Stimulated activated CD4-positive, alpha-beta T cell treated with anti-CD3 and anti-CD28 coated beads, Interleukin-4, amount 100 ng/mL, for 48 hours (primary cell): ENCODE data around the gene CCDC185.
"Not testable (repeated sequence)": the region's sequence is repeated elsewhere in the genome, so short reads cannot be mapped to it uniquely, and the experiment has no call there.

Source experiments
- DNase-seq, 2 donors: peaks; one replicate each; pipeline ENCODE4 v3.0.0-alpha.2; 2020; ENCODE audit warnings: low read depth in 2 of 2

Gene CCDC185

DNA sequence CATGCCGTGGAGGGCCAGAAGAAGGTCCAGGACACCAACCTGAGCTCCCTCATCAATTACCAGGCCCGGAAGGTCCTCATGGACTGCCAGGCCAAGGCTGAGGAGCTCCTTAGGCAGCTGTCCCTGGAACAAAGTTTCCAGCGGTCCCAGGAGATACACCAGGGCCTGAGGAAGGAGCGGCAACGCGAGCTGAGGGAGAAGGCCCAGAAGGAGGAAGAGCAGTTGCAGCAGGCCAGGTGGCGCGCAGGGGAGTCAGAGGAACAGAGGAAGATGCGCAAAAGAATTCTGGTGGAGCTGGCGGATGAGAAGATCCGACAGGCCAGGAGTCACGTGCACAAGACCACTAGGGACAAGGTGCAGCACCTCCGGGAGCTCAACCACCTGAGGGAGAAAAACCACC is 1.5 kb downstream of the CCDC185 start:
- DNase-seq: no peak

DNA sequence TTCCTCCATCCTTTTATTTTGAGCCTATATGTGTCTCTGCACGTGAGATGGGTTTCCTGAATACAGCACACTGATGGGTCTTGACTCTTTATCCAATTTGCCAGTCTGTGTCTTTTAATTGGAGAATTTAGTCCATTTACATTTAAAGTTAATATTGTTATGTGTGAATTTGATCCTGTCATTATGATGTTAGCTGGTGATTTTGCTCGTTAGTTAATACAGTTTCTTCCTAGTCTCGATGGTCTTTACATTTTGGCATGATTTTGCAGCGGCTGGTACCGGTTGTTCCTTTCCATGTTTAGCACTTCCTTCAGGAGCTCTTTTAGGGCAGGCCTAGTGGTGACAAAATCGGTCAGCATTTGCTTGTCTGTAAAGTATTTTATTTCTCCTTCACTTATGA is 6.2 kb downstream of the CCDC185 start:
- DNase-seq: not testable (repeated sequence)

DNA sequence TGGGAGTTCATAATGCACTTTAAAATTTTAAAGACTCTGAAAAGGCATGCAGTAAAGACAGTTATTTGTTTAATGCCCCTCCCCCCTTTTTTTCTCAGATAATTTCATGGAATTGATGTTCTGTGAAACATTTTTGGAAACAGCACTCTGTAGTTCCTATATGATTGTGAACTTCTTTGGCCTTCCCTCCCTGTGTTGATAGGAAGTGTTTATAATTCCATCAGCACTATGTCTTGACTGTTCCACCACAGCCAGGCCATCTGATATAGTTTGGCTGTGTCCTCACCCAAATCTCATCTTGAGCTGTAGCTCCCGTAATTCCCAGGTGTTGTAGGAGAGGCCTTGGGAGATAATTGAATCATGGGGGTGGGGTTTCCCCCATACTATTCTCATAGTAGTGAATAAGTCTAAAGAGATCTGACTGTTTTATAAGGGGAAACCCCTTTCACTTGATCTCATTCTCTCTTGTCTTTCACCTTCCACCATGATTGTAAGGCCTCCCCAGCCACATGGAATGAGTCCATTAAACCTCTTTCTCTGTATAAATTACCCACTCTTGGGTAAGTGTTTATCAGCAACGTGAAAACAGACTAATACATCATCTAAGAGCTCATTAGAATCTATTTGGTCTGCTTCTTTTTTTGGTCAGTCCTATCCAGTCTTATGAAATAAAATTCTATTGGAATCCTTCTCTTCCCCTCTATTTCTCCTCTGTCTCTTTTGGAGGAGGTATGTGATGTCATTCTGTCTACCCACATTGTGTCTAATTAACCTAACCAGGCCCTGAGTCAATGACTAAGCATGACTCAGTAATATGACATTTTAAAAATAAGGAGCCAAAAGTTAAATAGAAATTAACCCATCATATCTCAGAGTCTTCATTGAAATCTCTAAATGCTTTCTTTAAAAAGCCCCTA is 8.9 kb downstream of the CCDC185 start:
- no peak for DNase-seq

DNA sequence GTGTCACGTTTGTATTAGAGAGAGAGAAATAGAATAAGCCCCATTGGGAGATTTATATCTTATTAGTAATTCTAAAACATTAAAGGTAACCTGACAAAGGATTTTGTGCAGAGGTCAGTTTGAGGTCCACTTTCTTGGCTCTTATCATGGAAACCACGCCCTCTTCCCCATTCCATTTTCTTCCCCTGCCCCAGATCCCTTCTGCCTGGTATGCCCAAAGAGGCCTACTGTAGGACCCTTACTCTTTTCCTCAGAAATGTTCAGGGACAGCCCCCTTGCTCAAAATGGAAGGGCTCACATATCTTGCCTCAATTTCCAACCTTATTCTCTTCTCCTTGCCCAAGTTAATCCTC is 9.6 kb downstream of the CCDC185 start:
- no peak for DNase-seq

DNA sequence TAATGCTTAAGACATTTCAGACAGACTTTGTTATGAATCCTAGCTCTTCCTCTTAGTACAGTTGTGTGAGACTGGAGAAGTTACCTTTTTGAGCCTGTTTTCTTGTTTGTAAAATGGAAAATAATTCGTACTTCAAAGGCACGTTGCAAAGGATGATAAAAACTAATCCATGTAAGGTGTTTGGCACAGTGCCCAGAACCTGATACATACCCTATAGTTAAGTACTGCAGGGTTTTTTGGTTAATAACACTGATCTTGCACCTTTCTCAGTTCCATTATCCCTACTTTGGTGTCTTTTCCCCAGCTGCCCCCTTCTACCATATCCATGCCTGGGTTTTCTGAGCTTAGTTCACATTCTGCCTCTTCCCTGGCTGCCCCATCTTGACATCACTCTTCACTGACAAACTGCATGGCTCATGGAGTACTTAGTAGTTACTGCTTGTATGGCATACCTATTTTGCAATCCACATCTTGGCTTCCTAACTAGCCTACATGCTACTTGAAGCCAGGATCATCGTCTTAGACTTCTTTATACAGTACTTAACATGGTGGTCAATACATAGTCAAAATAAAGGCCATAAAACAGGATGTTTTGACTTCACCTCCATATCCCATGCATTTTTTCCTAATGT is 10.1 kb downstream of the CCDC185 start:
- no peak for DNase-seq

DNA sequence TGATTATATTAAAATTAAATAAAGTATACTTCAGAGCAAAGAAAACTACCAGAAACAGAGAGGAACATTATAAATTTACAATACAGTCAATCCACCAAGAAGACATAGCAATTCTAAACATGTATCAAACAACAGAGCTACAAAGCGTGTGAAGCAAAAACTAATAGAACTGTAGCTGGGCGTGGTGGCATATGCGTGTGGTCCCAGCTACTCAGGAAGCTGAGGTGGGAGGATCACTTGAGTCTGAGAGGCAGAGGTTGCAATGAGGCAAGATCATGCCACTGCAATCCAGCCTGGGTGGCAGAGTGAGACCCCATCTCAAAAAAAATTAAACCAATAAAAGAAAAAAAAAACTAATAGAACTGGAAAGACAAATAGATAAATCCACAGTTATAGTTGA is 12.3 kb downstream of the CCDC185 start:
- no peak for DNase-seq

DNA sequence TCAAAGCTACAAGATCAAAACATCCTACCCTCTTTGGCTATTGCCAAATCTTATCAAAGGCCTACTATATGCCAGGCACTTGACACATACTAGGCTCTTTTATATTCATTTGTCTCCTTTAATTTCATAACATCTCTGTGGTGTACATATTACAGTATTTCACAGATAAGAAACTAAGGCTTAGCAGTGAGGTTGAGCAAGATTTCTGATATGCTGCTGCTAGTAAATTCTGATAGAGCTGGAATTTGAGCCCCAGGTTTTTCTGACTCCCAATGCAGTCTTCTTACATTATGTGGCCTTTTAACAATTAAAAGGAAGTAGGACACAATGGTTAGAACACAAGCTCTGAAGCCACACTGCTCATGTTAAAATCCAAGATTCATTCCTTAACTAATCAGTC is 16.8 kb downstream of the CCDC185 start:
- DNase-seq: no peak

DNA sequence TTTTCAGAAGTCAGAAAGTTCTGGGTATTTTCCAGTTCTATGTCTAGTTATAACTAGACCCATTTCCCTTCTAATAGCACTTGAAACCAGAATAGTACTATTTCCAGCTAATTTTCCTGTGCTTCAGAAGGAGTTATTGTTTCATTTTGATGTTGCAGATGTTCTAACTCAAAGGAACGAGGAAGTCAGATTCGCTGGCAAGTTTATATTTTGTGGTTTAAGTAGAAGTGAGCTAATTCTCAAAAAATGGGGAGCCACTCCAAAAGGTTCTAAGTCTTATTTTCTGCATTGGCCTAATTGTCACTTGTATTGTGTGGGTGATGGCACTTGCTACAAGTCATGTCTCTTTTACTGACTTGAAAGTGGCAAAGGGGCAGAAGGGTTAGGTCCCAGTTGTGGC is 18.1 kb downstream of the CCDC185 start:
- DNase-seq: no peak

DNA sequence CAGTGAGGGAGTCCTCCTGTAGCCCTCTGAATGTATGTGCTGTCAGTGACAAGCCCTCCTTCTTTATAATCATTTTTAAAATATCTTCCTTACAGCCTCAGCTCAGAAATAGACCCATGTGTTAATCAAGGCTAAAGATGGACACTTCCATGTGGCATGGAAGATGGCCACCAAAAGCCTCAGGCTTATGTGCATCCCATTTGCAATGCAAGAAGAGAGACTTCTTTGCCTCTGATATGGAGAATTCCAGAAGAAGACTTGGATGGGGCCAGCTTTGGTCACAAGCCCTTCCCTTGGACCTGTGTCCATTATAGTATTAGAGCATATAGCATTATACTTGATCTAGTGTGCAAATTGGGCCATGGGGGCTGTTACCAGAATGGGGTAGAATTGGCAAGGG is 18.5 kb downstream of the CCDC185 start:
- no peak for DNase-seq

DNA sequence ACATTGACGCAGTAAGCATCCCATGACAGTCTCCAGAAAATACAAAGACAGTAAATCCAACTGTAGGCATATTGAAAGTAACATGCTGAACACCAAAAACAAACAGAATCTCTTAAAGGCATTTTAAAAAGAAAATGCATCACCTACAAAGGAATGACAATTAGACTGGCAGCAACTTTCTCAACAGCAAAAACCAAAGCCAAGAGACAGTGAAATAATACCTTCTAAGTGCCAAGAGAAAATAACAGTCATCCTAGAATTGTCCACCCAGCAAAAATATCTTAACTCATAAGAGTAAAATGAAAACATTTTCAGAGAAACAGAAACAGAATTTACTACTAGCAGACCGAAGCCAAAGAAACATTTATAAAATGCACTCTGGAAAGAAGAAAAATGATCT is 20.0 kb downstream of the CCDC185 start:
- no peak for DNase-seq

DNA sequence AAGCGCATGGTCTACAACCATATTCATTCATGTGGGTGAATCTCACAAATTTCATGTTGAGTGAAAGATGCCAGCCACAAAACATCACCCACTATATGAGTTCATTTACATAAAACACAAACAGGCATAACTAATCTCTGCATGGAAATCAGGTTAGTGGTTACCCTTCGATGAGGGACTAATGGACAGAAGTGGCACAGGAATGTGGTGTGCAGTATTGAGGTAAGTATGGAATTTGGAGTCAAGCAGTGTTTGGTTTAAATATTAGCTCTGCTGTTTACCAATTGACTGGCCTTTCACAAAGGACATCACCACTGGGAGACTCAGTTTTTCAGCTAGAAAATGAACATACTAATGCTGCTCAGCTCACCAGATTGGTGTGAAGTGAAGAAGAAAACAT is 24.2 kb downstream of the CCDC185 start:
- no peak for DNase-seq

DNA sequence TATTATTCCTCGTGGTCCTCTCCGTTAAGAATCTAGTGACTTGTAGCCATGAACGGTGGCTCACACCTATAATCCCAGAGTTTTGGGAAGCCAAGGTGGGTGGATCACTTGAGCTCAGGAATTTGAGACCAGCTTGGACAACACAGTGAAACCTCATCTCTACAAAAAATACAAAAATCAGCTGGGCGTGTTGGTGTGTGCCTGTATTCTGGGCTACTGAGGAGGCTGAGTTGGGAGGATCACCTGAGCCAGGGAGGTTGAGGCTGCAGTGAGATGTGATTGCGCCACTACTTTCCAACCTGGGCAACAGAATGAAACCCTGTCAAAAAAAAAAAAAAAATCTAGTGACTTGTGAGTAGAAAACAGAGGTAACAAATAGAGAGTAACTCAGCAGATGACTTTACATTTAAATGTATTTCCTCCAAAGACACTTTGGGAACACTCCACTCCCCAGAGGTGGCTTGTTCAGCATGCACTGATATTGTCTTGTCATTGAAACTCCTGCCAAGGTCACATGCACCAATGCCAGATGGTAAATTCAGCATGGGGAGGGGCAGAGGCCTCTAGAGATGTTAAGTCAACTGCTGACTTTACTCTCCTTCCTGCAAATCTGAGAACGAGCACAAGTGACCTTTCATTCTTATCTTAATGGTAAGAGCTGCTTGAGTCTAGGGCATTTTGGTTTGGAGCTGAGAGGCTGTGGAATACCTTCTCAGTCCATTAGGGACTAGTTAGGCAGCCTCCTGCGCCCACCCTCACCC is 24.9 kb downstream of the CCDC185 start:
- DNase-seq: no peak

DNA sequence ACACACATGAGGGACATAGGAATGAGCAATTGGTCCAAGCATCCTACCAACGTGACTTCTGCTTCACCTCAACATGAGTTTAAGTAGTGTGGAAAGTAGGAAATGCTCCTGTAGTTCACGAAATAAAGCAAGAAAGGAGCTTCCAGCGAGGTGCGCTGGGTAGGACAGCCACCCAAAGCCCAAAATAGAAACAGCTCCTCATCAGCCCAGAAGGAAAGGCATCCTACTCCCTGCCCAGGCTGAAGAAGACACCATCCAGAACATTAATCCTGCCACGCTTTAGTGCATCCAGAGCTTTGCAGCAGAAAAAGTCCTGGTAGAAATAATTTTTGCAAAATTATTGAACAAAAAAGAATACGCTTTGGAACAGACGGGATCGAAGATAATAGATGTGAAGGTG is 25.9 kb downstream of the CCDC185 start:
- no peak for DNase-seq

DNA sequence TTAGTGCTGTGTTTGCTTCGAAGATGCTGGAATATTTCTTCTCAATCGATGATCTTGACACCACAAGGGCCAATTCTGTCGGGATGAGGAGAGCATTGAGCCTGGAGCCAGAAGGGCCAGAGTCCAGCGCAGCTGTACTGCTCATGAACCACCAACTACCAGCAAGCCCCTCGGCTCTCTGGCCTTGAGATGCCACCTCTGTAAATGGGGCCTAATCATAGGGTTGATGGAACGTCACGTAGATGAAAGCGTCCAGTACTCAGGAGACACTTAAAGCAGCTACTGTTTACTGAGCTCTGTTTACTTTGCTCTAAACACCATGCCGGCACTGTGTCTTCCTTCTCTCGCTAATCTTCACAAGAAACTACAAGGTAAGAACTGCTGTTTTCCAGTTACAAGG is 26.3 kb downstream of the CCDC185 start:
- no peak for DNase-seq

DNA sequence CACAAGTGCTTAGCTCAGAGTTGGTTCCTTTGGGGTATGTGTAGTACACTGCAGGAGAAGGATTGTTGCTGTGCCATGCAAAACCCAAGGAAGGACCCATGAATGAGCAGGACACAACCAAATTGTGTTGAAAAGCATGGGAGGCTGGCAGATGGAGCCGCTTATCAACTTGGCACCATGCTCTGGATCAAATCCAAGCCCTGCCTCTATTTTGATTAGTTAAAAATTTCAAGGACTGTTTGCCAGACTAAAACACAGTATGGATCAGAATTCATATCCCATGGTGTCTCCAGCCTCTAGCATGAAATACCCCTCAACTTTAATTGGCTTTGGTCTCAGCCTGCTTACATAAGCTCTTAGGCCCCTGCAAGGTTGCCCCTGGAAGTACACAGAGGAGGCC is 27.8 kb downstream of the CCDC185 start:
- DNase-seq: no peak

DNA sequence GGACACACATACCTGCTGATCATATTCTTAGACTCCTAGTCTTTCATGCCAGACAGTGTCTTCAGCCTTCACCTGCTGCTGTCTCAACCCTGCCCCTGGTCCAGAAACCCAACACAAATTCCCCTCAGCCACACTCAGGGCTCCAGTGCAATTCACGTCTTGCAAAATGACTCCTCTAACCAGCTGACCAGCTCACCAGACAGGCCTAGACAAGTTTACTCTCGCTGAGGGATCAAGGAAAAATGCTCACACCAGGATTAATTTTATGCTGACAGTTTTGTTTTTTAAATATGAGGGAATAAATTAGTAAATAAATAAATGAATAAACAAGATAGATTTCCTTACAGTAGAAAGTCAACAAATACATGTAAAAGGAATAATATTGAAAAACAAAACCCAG is 28.5 kb downstream of the CCDC185 start:
- DNase-seq: no peak

DNA sequence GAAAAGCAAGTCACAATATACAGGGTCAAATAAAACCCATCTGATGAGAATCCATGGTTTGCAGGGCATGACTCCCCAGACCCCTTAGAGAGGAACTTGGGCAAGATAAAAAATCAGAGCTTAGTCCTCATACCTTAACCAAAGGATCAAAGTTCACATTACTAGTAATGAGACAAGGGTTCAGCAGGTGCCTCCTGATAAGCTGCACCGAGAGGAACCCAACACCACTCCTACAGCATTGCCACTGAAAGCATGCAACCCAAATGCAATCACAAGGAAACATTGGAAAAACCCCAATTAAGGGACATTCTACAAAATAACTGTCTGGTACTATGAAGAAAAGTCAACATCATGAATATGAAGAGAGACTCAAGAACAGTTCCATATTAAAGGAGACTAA is 29.7 kb downstream of the CCDC185 start:
- DNase-seq: no peak

DNA sequence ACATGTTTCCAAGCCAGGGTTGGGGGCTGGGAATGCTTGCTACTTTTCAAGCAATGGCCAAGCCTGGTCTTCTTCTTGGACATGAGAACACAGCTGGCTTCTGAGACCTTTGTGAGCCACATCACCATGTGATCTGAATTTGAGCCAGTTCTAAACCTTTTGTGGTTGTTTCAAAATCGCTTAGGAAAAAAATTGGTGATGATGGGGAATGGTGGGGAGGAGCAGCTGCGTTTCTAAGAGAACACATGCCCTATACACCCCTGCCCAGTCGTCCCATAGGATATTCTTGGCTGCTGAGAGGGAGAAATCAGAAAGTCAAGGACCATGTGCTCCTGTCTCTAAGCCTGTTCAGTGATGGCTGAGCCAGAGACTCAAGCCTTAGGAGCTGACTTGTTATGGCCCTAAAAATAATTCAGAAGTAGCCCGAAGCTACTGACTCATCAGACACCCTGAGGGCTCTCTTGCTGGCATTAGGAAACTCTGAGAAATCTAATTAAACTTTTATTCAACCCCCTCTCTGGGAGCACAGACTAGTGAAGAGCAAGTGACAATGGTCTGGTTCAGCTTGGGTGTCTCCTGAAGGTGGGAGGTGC is 30.5 kb downstream of the CCDC185 start:
- DNase-seq: no peak

DNA sequence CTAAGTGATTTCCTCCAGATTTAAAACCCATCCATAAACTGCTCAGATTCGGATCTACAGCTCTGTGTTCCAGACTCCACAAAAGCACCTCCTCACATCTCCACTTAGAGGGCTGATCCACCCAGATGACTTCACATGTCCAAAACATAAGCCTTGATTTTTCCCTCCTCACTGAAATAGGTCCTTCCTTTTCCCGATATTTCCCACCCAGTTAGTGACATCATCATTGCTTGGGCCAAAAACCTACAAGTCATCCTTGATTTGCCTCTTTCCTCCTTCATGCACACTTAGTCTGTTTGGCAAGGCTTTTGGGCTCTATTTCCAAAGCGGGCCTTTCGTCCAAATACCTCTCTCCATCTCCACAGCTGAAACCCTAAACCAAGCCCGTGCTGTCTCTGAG is 32.3 kb downstream of the CCDC185 start:
- DNase-seq: no peak

DNA sequence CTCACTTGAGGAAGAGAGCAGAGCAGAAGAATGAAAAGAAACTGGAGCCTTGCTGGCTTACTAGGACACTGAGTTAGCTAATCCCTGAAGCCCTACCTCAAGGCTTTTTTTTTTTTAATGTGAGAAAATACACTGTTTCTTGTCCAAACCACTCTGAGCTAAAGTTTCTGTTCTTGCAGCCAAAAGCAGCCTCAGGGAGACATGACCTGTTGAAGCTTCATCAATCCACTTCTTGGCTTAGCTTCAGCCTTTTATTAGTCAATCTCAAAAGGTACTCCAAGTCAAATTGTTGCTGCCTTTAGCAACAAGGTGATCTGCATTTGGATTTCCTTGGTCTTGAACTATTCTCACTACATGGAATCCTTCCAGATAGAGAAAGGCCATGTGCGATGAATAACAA is 33.7 kb downstream of the CCDC185 start:
- DNase-seq: no peak

DNA sequence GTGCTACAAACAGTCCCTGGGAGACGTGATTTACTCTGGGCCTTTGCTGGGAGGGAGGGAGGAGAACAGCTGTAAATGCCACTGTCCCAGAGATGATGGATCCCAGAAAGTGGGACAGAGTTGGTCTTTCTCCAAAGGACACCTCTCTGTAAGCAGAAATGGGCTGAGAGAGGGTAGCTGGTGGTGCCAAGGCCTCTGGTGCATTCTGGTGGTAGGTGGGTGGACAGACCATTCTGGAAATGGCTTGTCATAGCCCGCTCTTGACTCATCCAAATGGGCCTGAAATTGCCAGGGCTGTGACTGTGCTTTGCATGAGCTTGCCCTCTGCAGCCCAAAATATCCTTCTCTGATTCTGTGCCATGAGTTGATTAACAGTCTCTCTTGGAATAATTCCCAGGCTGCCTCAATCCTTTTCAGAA is 36.1 kb downstream of the CCDC185 start:
- DNase-seq: no peak

DNA sequence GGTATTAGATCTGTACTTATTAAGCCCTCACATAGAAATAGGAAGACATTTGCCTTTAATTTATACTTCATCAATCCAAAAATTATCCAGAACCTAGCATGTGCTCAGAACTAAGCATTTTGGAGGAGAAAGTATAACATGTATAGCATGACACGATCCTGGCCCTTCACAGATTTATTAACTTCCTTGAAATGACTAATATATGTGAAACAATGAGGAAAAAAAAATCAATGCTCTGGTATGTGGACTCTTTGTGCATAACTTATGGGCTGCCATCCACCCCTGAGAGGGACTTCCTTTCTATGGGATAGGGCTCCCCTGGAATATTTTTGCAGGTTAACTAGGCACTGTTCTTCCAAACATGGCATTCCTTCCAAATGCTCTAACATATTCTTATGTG is 36.6 kb downstream of the CCDC185 start:
- no peak for DNase-seq
